Gastrocnemius medialis (tissue), 4 donors: ENCODE results near the gene CIITA. TPM values are rescaled to one million over a fixed set of nuclear protein-coding genes. Genes with fewer than 3 reads are reported as not detected.

ENCODE experiments used
- ATAC-seq, 2 donors: fragments of 150-250 bp; one replicate each; pipeline ENCODE4 v1.9.1; 2016
- DNase-seq, 2 donors: peaks; one replicate each; pipeline ENCODE4 v3.0.0-alpha.2; 2019
- H3K27ac ChIP-seq, 4 donors: fragments of 200-600 bp; sonication (generic); 1 replicate in 1 of 4; 2 replicates in 3 of 4; pipeline ENCODE4 v1.5.1; 2016 to 2018; ENCODE audit warnings: mild to moderate bottlenecking in 2 of 4, moderate library complexity in 1 of 4
- H3K27me3 ChIP-seq, 3 donors: fragments of 200-600 bp; sonication (generic) in 2 of 3; 1 replicate in 1 of 3; 2 replicates in 2 of 3; pipeline versions ENCODE4 v1.5.1 to v1.6.0; 2016 to 2019; ENCODE audit warnings: mild to moderate bottlenecking in 1 of 3, moderate library complexity in 1 of 3
- H3K36me3 ChIP-seq, 2 donors: fragments of 200-600 bp; sonication (generic) in 1 of 2; one replicate each; pipeline ENCODE4 v1.5.1; 2017 to 2018
- H3K4me1 ChIP-seq, 2 donors: fragments of 200-600 bp; sonication (generic) in 1 of 2; one replicate each; pipeline ENCODE4 v1.5.1; 2016 to 2017; ENCODE audit warnings: mild to moderate bottlenecking in 2 of 2
- H3K4me3 ChIP-seq, 4 donors: fragments of 200-600 bp; sonication (generic) in 3 of 4; 1 replicate in 1 of 4; 2 replicates in 3 of 4; pipeline ENCODE4 v1.5.1; 2016 to 2019; ENCODE audit warnings: mild to moderate bottlenecking in 2 of 4
- H3K9me3 ChIP-seq, 3 donors: fragments of 200-600 bp; sonication (generic) in 2 of 3; 1 replicate in 1 of 3; 2 replicates in 2 of 3; pipeline ENCODE4 v1.5.1; 2016 to 2019
- CTCF ChIP-seq, 5 experiments: fragments of 450-650 bp in 3 of 5; fragments of 200-600 bp in 2 of 5; sonication (generic) in 2 of 5; IDR thresholded peaks in 4 of 5; conservative IDR thresholded peaks in 1 of 5; 1 replicate in 4 of 5; 2 replicates in 1 of 5; pipeline ENCODE4 v1.5.1; 2016 to 2019; ENCODE audit warnings: antibody characterized with exemption in 5 of 5, mild to moderate bottlenecking in 3 of 5, moderate library complexity in 3 of 5
- POLR2A ChIP-seq, 2 donors: fragments of 450-650 bp; IDR thresholded peaks; one replicate each; pipeline ENCODE4 v1.6.1; 2017; ENCODE audit warnings: antibody characterized with exemption in 2 of 2, mild to moderate bottlenecking in 2 of 2, moderate library complexity in 2 of 2
- in situ Hi-C, 4 donors: fragments of 200-750 bp; cut with MboI; loops; one replicate each; pipeline versions ENCODE4 v1.15.0 to v1.8.0; 2017; ENCODE audit warnings: low sequenced_read_pairs in 4 of 4
- intact Hi-C: fragments of 100-400 bp; cut with DNase I; formaldehyde crosslinking; loops from one replicate; pipeline ENCODE4 v1.15.1; 2023; ENCODE audit warnings: low total_unique reads
- total RNA-seq, 4 donors: library from RNA; depleted of rRNA; stranded (reverse); fragments of >200 nt; gene quantifications; one replicate each; pipeline versions ENCODE4 v1.1.0 to v1.2.3, GENCODE V29; 2016

Gene CIITA
- total RNA-seq, 4 donors from 2014 or later = 2.3 to 9.1 (median 5.1) TPM

DNA sequence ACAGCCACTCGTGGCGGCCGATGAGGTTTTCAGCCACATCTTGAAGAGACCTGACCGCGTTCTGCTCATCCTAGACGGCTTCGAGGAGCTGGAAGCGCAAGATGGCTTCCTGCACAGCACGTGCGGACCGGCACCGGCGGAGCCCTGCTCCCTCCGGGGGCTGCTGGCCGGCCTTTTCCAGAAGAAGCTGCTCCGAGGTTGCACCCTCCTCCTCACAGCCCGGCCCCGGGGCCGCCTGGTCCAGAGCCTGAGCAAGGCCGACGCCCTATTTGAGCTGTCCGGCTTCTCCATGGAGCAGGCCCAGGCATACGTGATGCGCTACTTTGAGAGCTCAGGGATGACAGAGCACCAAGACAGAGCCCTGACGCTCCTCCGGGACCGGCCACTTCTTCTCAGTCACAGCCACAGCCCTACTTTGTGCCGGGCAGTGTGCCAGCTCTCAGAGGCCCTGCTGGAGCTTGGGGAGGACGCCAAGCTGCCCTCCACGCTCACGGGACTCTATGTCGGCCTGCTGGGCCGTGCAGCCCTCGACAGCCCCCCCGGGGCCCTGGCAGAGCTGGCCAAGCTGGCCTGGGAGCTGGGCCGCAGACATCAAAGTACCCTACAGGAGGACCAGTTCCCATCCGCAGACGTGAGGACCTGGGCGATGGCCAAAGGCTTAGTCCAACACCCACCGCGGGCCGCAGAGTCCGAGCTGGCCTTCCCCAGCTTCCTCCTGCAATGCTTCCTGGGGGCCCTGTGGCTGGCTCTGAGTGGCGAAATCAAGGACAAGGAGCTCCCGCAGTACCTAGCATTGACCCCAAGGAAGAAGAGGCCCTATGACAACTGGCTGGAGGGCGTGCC lies 30.1 kb downstream of the CIITA start:
- ATAC-seq = no peak

DNA sequence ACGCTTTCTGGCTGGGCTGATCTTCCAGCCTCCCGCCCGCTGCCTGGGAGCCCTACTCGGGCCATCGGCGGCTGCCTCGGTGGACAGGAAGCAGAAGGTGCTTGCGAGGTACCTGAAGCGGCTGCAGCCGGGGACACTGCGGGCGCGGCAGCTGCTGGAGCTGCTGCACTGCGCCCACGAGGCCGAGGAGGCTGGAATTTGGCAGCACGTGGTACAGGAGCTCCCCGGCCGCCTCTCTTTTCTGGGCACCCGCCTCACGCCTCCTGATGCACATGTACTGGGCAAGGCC lies 30.7 kb downstream of the CIITA start:
- in situ Hi-C loops (loop anchor here in 1 of 4 donors (25.0 kb wide), 1 partner anchor 395 kb away; no protein-coding TSS in a partner anchor), intact Hi-C loops (no loop called here)
- H3K27ac ChIP-seq = no peak overlapping the region
- H3K27me3 ChIP-seq = no peaks in the 10 kb centered on the region
- no peak for ATAC-seq
- DNase-seq = no peak
- H3K36me3 ChIP-seq = peaks cover 0 to 2% of the 10 kb centered on the region in 2 donors
- H3K4me3 ChIP-seq = no peak overlapping the region
- no peaks in the 10 kb centered on the region for H3K4me1 ChIP-seq
- H3K9me3 ChIP-seq = no peaks in the 10 kb centered on the region
- no peak for TF ChIP-seq CTCF (IDR thresholded peaks at IDR 0.05 in 4 of 5, conservative IDR thresholded peaks at IDR 0.05 in 1 of 5)
- TF ChIP-seq POLR2A (IDR thresholded peaks at IDR 0.05) = no peak

More for the DNA sequence above, 30.1 kb downstream of the CIITA start:
- TF ChIP-seq CTCF (IDR thresholded peaks at IDR 0.05 in 4 of 5, conservative IDR thresholded peaks at IDR 0.05 in 1 of 5) (no peak), POLR2A (IDR thresholded peaks at IDR 0.05) (no peak)
- Histone ChIP-seq H3K9me3 (no peaks in the 10 kb centered on the region), H3K27me3 (no peaks in the 10 kb centered on the region), H3K4me1 (no peaks in the 10 kb centered on the region), H3K4me3 (no peak overlapping the region), H3K36me3 (peaks cover 0 to 5% of the 10 kb centered on the region in 2 donors), H3K27ac (no peak overlapping the region)
- intact Hi-C loops (no loop called here), in situ Hi-C loops (loop anchor here in 1 of 4 donors (25.0 kb wide), 1 partner anchor 395 kb away; no protein-coding TSS in a partner anchor)
- DNase-seq = no peak

GRCh38 chr16:10911267-10911666 lies 34.3 kb downstream of the CIITA start:
- no peak for TF ChIP-seq CTCF (IDR thresholded peaks at IDR 0.05 in 4 of 5, conservative IDR thresholded peaks at IDR 0.05 in 1 of 5)
- TF ChIP-seq POLR2A (IDR thresholded peaks at IDR 0.05) = no peak
- Histone ChIP-seq H3K27me3 (no peaks in the 10 kb centered on the region), H3K27ac (no peak overlapping the region), H3K4me1 (no peaks in the 10 kb centered on the region), H3K36me3 (no peaks in the 10 kb centered on the region), H3K4me3 (no peak overlapping the region), H3K9me3 (no peaks in the 10 kb centered on the region)
- ATAC-seq (no peak), DNase-seq (no peak)
- intact Hi-C loops (loop anchor here (10.0 kb wide), 1 partner anchor 76 kb away; no protein-coding TSS in a partner anchor), in situ Hi-C loops (loop anchor here (10.0 to 25.0 kb wide), 4 partner anchors 166 to 399 kb away; partner anchors contain the start of gene NUBP1 (in 3 of the 4))

- Histone ChIP-seq H3K4me1 (peaks cover 21 to 27% of the 10 kb centered on the region in 2 donors), H3K27ac (no peak overlapping the region), H3K9me3 (no peaks in the 10 kb centered on the region), H3K27me3 (no peaks in the 10 kb centered on the region), H3K36me3 (no peaks in the 10 kb centered on the region), H3K4me3 (no peak overlapping the region)
- ATAC-seq (no peak), DNase-seq (no peak)
- no peak for TF ChIP-seq POLR2A (IDR thresholded peaks at IDR 0.05)
- TF ChIP-seq CTCF (IDR thresholded peaks at IDR 0.05 in 4 of 5, conservative IDR thresholded peaks at IDR 0.05 in 1 of 5) = no peak
- intact Hi-C loops (loop anchor here (10.0 kb wide), 1 partner anchor 82 kb away; no protein-coding TSS in a partner anchor), in situ Hi-C loops (loop anchor here (5.0 to 25.0 kb wide), 5 partner anchors 172 to 404 kb away; partner anchors contain the start of gene NUBP1 (in 3 of the 4))
These were observed 39.5 kb downstream of the CIITA start for GRCh38 chr16:10916534-10916933.
